Fibroblast of lung (primary cell): ENCODE measurements around the gene SMG6. TPM values are rescaled to one million over a fixed set of nuclear protein-coding genes. Genes with fewer than 3 reads are reported as not detected.

Experiments used
- DNase-seq, 2 donors: peaks; one replicate each; pipeline versions ENCODE4 v3.0.0 to v3.0.0-alpha.2; 2010; ENCODE audit warnings: low read depth in 2 of 2
- H2AFZ ChIP-seq: 2 replicates; pipeline ENCODE4 v1.5.1; 2012; ENCODE audit warnings: low read length, control low read depth, inconsistent platforms
- H3K27ac ChIP-seq: 2 replicates; pipeline ENCODE4 v1.5.1; 2011; ENCODE audit warnings: low read length, control low read depth; ENCODE audit not compliant: insufficient read depth
- H3K27me3 ChIP-seq: 2 replicates; pipeline ENCODE4 v1.5.1; 2011; ENCODE audit warnings: mild to moderate bottlenecking, low read length; ENCODE audit not compliant: control insufficient read depth, insufficient read depth
- H3K36me3 ChIP-seq: 2 replicates; pipeline ENCODE4 v1.5.1; 2011; ENCODE audit warnings: low read length; ENCODE audit not compliant: control insufficient read depth, insufficient read depth
- H3K4me1 ChIP-seq: 2 replicates; pipeline ENCODE4 v1.5.1; 2011; ENCODE audit warnings: low read length; ENCODE audit not compliant: control insufficient read depth, insufficient read depth; ENCODE audit errors: extremely low read depth
- H3K4me2 ChIP-seq: 2 replicates; pipeline ENCODE4 v1.5.1; 2011; ENCODE audit warnings: low read length, control low read depth; ENCODE audit not compliant: insufficient read depth; ENCODE audit errors: extremely low read depth
- H3K4me3 ChIP-seq, 4 experiments: fragments of 200-600 bp in 1 of 4; sonication (generic) in 1 of 4; replicated peaks in 1 of 4; 2 replicates each; pipeline ENCODE4 v1.5.1; 2011 to 2016; ENCODE audit warnings: low read length in 4 of 4, low read depth in 3 of 4, mild to moderate bottlenecking in 3 of 4, control low read depth in 2 of 4, inconsistent platforms in 1 of 4, mixed read lengths in 1 of 4; ENCODE audit not compliant: insufficient read depth in 1 of 4; ENCODE audit errors: control extremely low read depth in 1 of 4
- H3K79me2 ChIP-seq: 2 replicates; pipeline ENCODE4 v1.5.1; 2012; ENCODE audit warnings: mild to moderate bottlenecking, low read length, inconsistent platforms; ENCODE audit not compliant: control insufficient read depth, insufficient read depth
- H3K9ac ChIP-seq: 2 replicates; pipeline ENCODE4 v1.5.1; 2011; ENCODE audit warnings: mild to moderate bottlenecking, low read length, control low read depth; ENCODE audit not compliant: insufficient read depth
- H3K9me3 ChIP-seq: 2 replicates; pipeline ENCODE4 v1.5.1; 2012; ENCODE audit warnings: low read depth, low read length; ENCODE audit not compliant: control insufficient read depth, insufficient read depth
- H4K20me1 ChIP-seq: 2 replicates; pipeline ENCODE4 v1.5.1; 2011; ENCODE audit warnings: low read length; ENCODE audit not compliant: control insufficient read depth, insufficient read depth; ENCODE audit errors: extremely low read depth
- CTCF ChIP-seq, 2 donors: IDR thresholded peaks in 1 of 2; conservative IDR thresholded peaks in 1 of 2; 1 replicate in 1 of 2; 2 replicates in 1 of 2; pipeline ENCODE4 v1.5.1; 2011 to 2012; ENCODE audit warnings: low read length in 2 of 2, control low read depth in 1 of 2, inconsistent platforms in 1 of 2, low read depth in 1 of 2, mild to moderate bottlenecking in 1 of 2
- EZH2 ChIP-seq: IDR thresholded peaks from 2 replicates; pipeline ENCODE4 v1.5.1; 2012; ENCODE audit warnings: low read length, control low read depth, mild to moderate bottlenecking; ENCODE audit errors: missing control alignments
- polyA plus RNA-seq, 2 donors: library from polyadenylated mRNA; depleted of rRNA in 1 of 2; stranded (reverse) in 1 of 2; unstranded in 1 of 2; fragments of >200 nt; gene quantifications; 2 replicates each; pipeline ENCODE4 v1.2.1, GENCODE V29; 2011 to 2012; ENCODE audit warnings: missing spikeins in 1 of 2
- total RNA-seq: library from RNA; depleted of rRNA; stranded (reverse); fragments of >200 nt; gene quantifications from 2 replicates; pipeline ENCODE4 v1.2.1, GENCODE V29; 2014

The SMG6 gene
- total and polyA plus RNA-seq, 2 donors (not counting 1 experiment from before 2014, with no cell fraction given): 14.7 to 29.9 TPM

- Histone ChIP-seq H2AFZ (no peak overlapping the region), H3K4me1 (peaks cover 9% of the 10 kb centered on the region), H3K4me3 (no peak overlapping the region), H4K20me1 (no peaks in the 10 kb centered on the region), H3K9ac (no peak overlapping the region), H3K36me3 (no peaks in the 10 kb centered on the region), H3K9me3 (no peaks in the 10 kb centered on the region), H3K27ac (no peak overlapping the region), H3K79me2 (no peaks in the 10 kb centered on the region), H3K4me2 (no peak overlapping the region), H3K27me3 (peaks cover 36% of the 10 kb centered on the region)
- TF ChIP-seq CTCF (conservative IDR thresholded peaks at IDR 0.05 in 1 of 2, IDR thresholded peaks at IDR 0.05 in 1 of 2; ENCODE audit: low read depth in 1 of 2, low read length in 2 of 2): no peak
- TF ChIP-seq EZH2: no peak
- DNase-seq: no peak
Observed at GRCh38 chr17:2023256-2023655, 280.3 kb downstream of the SMG6 start.

GRCh38 chr17:2022647-2023240 is 280.8 kb downstream of the SMG6 start:
- no peak overlapping the region for H3K27ac ChIP-seq
- H3K27me3 ChIP-seq: peaks cover 40% of the 10 kb centered on the region
- peaks cover 8% of the 10 kb centered on the region for H3K4me1 ChIP-seq
- H3K9me3 ChIP-seq: no peaks in the 10 kb centered on the region
- H3K79me2 ChIP-seq: no peaks in the 10 kb centered on the region
- H4K20me1 ChIP-seq: no peaks in the 10 kb centered on the region
- TF ChIP-seq EZH2 (no peak), CTCF (conservative IDR thresholded peaks at IDR 0.05 in 1 of 2, IDR thresholded peaks at IDR 0.05 in 1 of 2; ENCODE audit: low read depth in 1 of 2, low read length in 2 of 2) (no peak)
- no peak overlapping the region for H3K4me3 ChIP-seq
- no peak overlapping the region for H2AFZ ChIP-seq
- no peak overlapping the region for H3K4me2 ChIP-seq
- no peak for DNase-seq
- H3K9ac ChIP-seq: no peak overlapping the region
- H3K36me3 ChIP-seq: no peaks in the 10 kb centered on the region

GRCh38 chr17:2020721-2021120 is 282.9 kb downstream of the SMG6 start:
- Histone ChIP-seq H3K4me3 (no peak overlapping the region), H4K20me1 (no peaks in the 10 kb centered on the region), H2AFZ (no peak overlapping the region), H3K79me2 (no peaks in the 10 kb centered on the region), H3K4me1 (peaks cover 4% of the 10 kb centered on the region), H3K4me2 (no peak overlapping the region), H3K27ac (no peak overlapping the region), H3K9me3 (no peaks in the 10 kb centered on the region), H3K27me3 (peaks cover 43% of the 10 kb centered on the region), H3K36me3 (no peaks in the 10 kb centered on the region), H3K9ac (no peak overlapping the region)
- TF ChIP-seq CTCF (conservative IDR thresholded peaks at IDR 0.05 in 1 of 2, IDR thresholded peaks at IDR 0.05 in 1 of 2; ENCODE audit: low read depth in 1 of 2, low read length in 2 of 2) (no peak), EZH2 (no peak)
- DNase-seq: no peak
